Neural cell (in vitro differentiated cells): ENCODE measurements around the gene EPN1. TPM values are rescaled to one million over a fixed set of nuclear protein-coding genes. Genes with fewer than 3 reads are reported as not detected.

Source experiments
- H2AFZ ChIP-seq: fragments of 200-600, 300-800 bp; sonication (generic), shearing (Covaris generic); 2 replicates; pipeline ENCODE4 v1.6.0; 2014; ENCODE audit warnings: low read depth, mild to moderate bottlenecking, antibody characterized with exemption, low read length, moderate library complexity
- H3F3A ChIP-seq: fragments of 200-600 bp; shearing (Covaris generic); 2 replicates; pipeline ENCODE4 v1.6.1; 2016; ENCODE audit warnings: mild to moderate bottlenecking, moderate library complexity, mixed read lengths, antibody characterized with exemption, low read length; ENCODE audit not compliant: insufficient read depth, poor library complexity, severe bottlenecking
- H3K27ac ChIP-seq: fragments of 200-600, 300-800 bp; sonication (generic), shearing (Covaris generic); 2 replicates; pipeline ENCODE4 v1.5.1; 2014; ENCODE audit warnings: mild to moderate bottlenecking, low read length, moderate library complexity
- H3K27me3 ChIP-seq: fragments of 300-800, 200-600 bp; sonication (generic), shearing (Covaris generic); 2 replicates; pipeline ENCODE4 v1.6.0; 2014; ENCODE audit warnings: mild to moderate bottlenecking, low read depth, low read length, moderate library complexity; ENCODE audit not compliant: insufficient read depth
- H3K36me3 ChIP-seq: fragments of 300-800, 200-600 bp; sonication (generic), shearing (Covaris generic); 2 replicates; pipeline ENCODE4 v1.5.1; 2014; ENCODE audit warnings: mild to moderate bottlenecking, antibody characterized with exemption, low read length, moderate library complexity; ENCODE audit not compliant: insufficient read depth
- H3K4me2 ChIP-seq: fragments of 300-800, 200-600 bp; sonication (generic), shearing (Covaris generic); 2 replicates; pipeline ENCODE4 v1.6.0; 2014; ENCODE audit warnings: mild to moderate bottlenecking, low read length
- H3K4me3 ChIP-seq: fragments of 300-800, 200-600 bp; sonication (generic), shearing (Covaris generic); 2 replicates; pipeline ENCODE4 v1.5.1; 2014; ENCODE audit warnings: mild to moderate bottlenecking, low read length, moderate library complexity
- H3K79me2 ChIP-seq: fragments of 200-600 bp; shearing (Covaris generic); replicated peaks from 2 replicates; pipeline ENCODE4 v1.6.0; 2014; ENCODE audit warnings: mild to moderate bottlenecking, low read length, moderate library complexity; ENCODE audit not compliant: insufficient read depth
- H3K9ac ChIP-seq: fragments of 300-800, 200-600 bp; sonication (generic), shearing (Covaris generic); 2 replicates; pipeline ENCODE4 v1.6.1; 2016; ENCODE audit warnings: mild to moderate bottlenecking, low read length, mixed read lengths
- H3K9me2 ChIP-seq: fragments of 200-600 bp; shearing (Covaris generic); 2 replicates; pipeline ENCODE4 v1.6.1; 2016; ENCODE audit warnings: mild to moderate bottlenecking, low read length, mixed read lengths; ENCODE audit not compliant: insufficient read depth
- H3K9me3 ChIP-seq: fragments of 200-600, 300-800 bp; sonication (generic), shearing (Covaris generic); 2 replicates; pipeline ENCODE4 v1.6.1; 2016; ENCODE audit warnings: mild to moderate bottlenecking, mixed run types, low read length, moderate library complexity, mixed read lengths
- H4K20me1 ChIP-seq: fragments of 200-600 bp; shearing (Covaris generic); 2 replicates; pipeline ENCODE4 v1.6.1; 2016; ENCODE audit warnings: mild to moderate bottlenecking, mixed run types; ENCODE audit not compliant: insufficient read depth
- EP300 ChIP-seq: fragments of 450-650 bp; conservative IDR thresholded peaks from 2 replicates; pipeline ENCODE4 v1.6.1; 2014; ENCODE audit warnings: antibody characterized with exemption, mild to moderate bottlenecking, moderate library complexity; ENCODE audit not compliant: poor library complexity, severe bottlenecking
- EZH2 ChIP-seq: fragments of 200-600, 300-800 bp; shearing (Covaris generic), sonication (generic); IDR thresholded peaks from 2 replicates; pipeline ENCODE4 v1.6.1; 2014; ENCODE audit warnings: antibody characterized with exemption, low read length, borderline replicate concordance, mild to moderate bottlenecking; ENCODE audit not compliant: insufficient read depth, poor library complexity, severe bottlenecking
- MXI1 ChIP-seq: fragments of 450-650 bp; conservative IDR thresholded peaks from 2 replicates; pipeline ENCODE4 v1.6.1; 2014; ENCODE audit warnings: antibody characterized with exemption, mild to moderate bottlenecking; ENCODE audit not compliant: poor library complexity, severe bottlenecking
- POLR2AphosphoS5 ChIP-seq: IDR thresholded peaks from 2 replicates; pipeline ENCODE4 v1.6.1; 2012
- RAD21 ChIP-seq: fragments of 450-650 bp; conservative IDR thresholded peaks from 2 replicates; pipeline ENCODE4 v1.6.1; 2014; ENCODE audit warnings: antibody characterized with exemption, mild to moderate bottlenecking, moderate library complexity
- SMC3 ChIP-seq: fragments of 450-650 bp; conservative IDR thresholded peaks from 2 replicates; pipeline ENCODE4 v1.6.1; 2014; ENCODE audit warnings: antibody characterized with exemption, mild to moderate bottlenecking, moderate library complexity; ENCODE audit not compliant: poor library complexity
- TAF1 ChIP-seq: IDR thresholded peaks from 2 replicates; pipeline ENCODE4 v1.6.1; 2012; ENCODE audit warnings: low read depth
- polyA plus RNA-seq: library from polyadenylated mRNA; depleted of rRNA; stranded (reverse); fragments of >200 nt; gene quantifications from 2 replicates; pipeline ENCODE4 v1.2.3, GENCODE V29; 2014
- TF ChIP-seq, protein P1 (sequence below): fragments of 450-650 bp; IDR thresholded peaks from 2 replicates; pipeline ENCODE4 v1.5.1; 2014; ENCODE audit warnings: antibody characterized with exemption, mild to moderate bottlenecking, moderate library complexity; ENCODE audit not compliant: poor library complexity, severe bottlenecking
- TF ChIP-seq, protein P2 (sequence below): IDR thresholded peaks from 2 replicates; pipeline ENCODE4 v1.6.1; 2012; ENCODE audit warnings: borderline replicate concordance

EPN1 gene
- polyA plus RNA-seq, 1 donor from 2014 or later = 21.0 TPM

DNA sequence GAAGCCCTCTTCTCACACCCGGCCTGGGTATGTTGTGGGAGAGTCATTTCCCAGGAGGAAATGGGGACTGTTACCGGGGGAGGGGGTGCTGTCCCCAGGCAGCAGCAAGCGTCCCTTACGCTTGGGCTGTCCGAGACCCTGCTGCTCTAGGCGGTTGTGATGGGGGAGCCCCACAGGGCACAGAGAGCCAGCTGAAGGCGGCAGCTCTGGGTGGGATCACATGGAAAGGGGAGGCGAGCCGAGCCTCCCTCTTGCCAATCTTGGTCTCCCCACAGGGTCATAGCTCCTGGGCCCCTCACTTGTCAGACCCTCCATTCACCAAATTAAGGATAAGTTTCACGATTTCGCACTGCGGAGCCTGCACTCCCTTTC is 22.0 kb downstream of the EPN1 start:
- H3K4me2 ChIP-seq = no peak overlapping the region
- H3K27me3 ChIP-seq = no peaks in the 10 kb centered on the region
- H3K4me3 ChIP-seq = no peak overlapping the region
- TF ChIP-seq, protein P1, sequence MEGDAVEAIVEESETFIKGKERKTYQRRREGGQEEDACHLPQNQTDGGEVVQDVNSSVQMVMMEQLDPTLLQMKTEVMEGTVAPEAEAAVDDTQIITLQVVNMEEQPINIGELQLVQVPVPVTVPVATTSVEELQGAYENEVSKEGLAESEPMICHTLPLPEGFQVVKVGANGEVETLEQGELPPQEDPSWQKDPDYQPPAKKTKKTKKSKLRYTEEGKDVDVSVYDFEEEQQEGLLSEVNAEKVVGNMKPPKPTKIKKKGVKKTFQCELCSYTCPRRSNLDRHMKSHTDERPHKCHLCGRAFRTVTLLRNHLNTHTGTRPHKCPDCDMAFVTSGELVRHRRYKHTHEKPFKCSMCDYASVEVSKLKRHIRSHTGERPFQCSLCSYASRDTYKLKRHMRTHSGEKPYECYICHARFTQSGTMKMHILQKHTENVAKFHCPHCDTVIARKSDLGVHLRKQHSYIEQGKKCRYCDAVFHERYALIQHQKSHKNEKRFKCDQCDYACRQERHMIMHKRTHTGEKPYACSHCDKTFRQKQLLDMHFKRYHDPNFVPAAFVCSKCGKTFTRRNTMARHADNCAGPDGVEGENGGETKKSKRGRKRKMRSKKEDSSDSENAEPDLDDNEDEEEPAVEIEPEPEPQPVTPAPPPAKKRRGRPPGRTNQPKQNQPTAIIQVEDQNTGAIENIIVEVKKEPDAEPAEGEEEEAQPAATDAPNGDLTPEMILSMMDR = no peak
- TF ChIP-seq TAF1 = no peak
- no peak for TF ChIP-seq EP300
- H3K9me2 ChIP-seq = no peaks in the 10 kb centered on the region
- H2AFZ ChIP-seq = no peak overlapping the region
- no peak overlapping the region for H3K27ac ChIP-seq
- no peaks in the 10 kb centered on the region for H3K9me3 ChIP-seq
- H3F3A ChIP-seq = no peaks in the 10 kb centered on the region
- no peaks in the 10 kb centered on the region for H3K36me3 ChIP-seq
- no peaks in the 10 kb centered on the region for H4K20me1 ChIP-seq
- no peaks in the 10 kb centered on the region for H3K79me2 ChIP-seq
- no peak overlapping the region for H3K9ac ChIP-seq

DNA sequence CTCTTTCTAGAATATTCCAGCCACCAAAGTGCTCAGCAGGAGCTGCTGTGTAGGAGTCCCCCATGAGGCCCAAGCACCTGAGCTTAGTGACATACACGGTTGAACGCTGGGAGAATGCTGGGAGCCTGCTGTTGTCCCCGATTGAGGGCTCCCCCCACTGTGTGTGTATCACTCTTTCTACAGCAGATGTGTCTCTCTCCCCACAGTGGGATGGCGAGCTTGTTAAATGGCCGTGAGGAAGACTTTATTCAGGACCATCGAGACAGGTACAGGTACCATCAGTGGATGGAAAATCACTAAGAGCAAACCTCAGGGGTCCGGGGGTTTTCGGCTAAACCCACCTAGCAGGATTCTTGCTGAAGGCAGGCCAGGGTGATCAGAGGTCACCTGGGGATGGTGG is 22.7 kb downstream of the EPN1 start:
- H4K20me1 ChIP-seq = no peaks in the 10 kb centered on the region
- no peaks in the 10 kb centered on the region for H3K9me2 ChIP-seq
- no peaks in the 10 kb centered on the region for H3F3A ChIP-seq
- no peak overlapping the region for H2AFZ ChIP-seq
- no peak overlapping the region for H3K27ac ChIP-seq
- H3K27me3 ChIP-seq = no peaks in the 10 kb centered on the region
- no peak overlapping the region for H3K9ac ChIP-seq
- H3K4me3 ChIP-seq = no peak overlapping the region
- H3K9me3 ChIP-seq = no peaks in the 10 kb centered on the region
- no peaks in the 10 kb centered on the region for H3K36me3 ChIP-seq
- no peaks in the 10 kb centered on the region for H3K79me2 ChIP-seq
- no peak for TF ChIP-seq TAF1
- no peak for TF ChIP-seq SMC3
- no peak for TF ChIP-seq POLR2AphosphoS5
- TF ChIP-seq EZH2 = no peak
- TF ChIP-seq RAD21 = no peak
- TF ChIP-seq, protein P1 = no peak
- TF ChIP-seq, protein P2, sequence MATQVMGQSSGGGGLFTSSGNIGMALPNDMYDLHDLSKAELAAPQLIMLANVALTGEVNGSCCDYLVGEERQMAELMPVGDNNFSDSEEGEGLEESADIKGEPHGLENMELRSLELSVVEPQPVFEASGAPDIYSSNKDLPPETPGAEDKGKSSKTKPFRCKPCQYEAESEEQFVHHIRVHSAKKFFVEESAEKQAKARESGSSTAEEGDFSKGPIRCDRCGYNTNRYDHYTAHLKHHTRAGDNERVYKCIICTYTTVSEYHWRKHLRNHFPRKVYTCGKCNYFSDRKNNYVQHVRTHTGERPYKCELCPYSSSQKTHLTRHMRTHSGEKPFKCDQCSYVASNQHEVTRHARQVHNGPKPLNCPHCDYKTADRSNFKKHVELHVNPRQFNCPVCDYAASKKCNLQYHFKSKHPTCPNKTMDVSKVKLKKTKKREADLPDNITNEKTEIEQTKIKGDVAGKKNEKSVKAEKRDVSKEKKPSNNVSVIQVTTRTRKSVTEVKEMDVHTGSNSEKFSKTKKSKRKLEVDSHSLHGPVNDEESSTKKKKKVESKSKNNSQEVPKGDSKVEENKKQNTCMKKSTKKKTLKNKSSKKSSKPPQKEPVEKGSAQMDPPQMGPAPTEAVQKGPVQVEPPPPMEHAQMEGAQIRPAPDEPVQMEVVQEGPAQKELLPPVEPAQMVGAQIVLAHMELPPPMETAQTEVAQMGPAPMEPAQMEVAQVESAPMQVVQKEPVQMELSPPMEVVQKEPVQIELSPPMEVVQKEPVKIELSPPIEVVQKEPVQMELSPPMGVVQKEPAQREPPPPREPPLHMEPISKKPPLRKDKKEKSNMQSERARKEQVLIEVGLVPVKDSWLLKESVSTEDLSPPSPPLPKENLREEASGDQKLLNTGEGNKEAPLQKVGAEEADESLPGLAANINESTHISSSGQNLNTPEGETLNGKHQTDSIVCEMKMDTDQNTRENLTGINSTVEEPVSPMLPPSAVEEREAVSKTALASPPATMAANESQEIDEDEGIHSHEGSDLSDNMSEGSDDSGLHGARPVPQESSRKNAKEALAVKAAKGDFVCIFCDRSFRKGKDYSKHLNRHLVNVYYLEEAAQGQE = no peak
- TF ChIP-seq EP300 = no peak
- no peak for TF ChIP-seq MXI1
- no peak overlapping the region for H3K4me2 ChIP-seq
